GM19351 (cell line): ENCODE measurements around the gene AOX1.
"Not testable (repeated sequence)": the region's sequence is repeated elsewhere in the genome, so short reads cannot be mapped to it uniquely, and the experiment has no call there.

Source experiments
- ATAC-seq: cut with Tn5 transposase; IDR thresholded peaks from one replicate; pipeline ENCODE4 v1.9.1; 2021; ENCODE audit warnings: mild to moderate bottlenecking, moderate library complexity; ENCODE audit not compliant: unreplicated experiment

The AOX1 gene

DNA sequence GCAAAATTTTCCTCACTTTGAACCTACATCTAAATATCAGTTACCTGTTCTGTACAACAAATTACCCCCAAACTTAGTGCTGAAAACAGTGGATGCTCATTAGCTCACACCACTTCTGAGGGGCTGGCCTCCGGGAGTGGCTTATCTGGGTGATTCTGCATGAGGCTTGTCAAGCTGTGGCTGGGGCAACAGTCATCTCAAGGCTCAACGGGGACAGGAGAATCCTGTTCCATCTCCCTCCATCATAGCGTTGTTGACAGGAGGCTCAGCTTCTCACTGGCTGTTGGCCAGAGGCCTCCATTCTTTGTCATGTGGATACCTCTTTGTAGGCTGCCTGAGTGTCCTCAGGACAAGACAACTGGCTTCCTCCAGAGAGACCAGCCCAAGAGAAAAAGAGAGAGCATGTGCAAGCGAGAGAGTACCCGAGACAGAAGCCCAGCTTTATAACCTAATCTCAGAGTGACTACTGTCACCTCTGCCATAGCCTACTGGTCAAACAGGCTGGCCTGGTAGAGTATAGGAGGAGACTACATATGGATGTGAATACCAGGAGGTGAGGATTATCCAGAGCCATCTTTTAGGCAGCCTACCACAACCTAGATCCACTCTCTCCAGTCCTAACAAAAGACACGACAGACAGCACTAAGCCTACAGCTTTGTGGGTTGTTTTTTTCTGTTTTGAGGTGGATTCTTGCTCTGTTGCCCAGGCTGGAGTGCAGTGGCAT lies 79.1 kb downstream of the AOX1 start:
- ATAC-seq, result no peak

DNA sequence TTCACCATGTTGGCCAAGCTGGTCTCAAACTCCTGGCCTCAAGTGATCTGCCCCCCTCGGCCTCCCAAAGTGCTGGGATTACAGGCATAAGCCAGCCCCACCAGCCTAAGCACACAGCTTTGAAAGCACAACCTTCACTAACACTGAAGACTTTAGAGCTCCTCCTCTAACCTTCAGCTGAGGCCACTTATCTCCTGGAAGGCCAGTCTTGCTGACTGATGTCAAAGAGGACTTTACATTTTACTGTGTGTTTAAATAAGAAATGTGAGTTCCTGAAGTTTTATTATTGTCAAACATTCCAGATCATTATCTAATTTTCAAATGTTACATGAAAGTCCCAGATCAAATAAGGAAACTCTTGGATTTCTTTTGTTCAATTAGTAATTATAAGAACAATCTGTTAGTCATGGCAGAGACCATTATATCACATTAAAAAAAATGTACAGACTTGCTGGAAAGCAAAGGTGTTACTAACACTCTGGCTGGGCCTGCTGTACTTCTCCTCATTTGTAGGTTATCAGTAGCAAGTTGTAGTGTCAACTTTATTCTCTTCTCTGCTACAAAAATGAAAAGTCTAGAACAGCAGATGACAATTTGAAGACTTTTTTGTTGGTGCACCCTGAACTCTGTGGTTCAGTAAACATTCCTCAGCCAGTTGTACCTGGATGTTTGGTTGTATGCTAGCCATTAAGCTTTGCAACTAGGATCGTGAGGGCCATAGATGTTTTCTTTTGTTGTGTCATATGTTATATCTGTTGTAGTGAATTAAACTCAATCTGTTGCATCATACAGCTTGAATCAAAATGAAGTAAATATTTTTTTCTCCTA lies 80.0 kb downstream of the AOX1 start:
- no peak for ATAC-seq

DNA sequence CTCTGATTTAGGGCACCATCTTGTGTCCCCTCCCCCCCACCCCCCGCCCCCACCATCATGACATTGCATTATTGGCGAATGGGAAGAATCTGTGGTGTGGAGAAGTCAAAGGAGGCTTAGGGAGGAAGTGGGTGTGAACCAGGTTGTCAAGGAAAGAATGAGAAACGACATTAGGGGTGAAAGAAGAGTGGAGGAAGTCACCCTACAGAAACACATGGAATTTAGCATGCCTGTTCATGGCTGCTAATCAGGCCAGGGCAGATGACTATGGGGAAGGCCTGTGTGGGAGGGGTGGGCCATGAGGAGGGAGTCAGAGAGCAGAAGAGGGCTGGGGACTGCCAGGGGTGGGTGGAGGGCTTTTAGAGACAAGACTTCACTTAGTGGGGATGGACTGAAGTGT lies 81.6 kb downstream of the AOX1 start:
- ATAC-seq, result no peak

DNA sequence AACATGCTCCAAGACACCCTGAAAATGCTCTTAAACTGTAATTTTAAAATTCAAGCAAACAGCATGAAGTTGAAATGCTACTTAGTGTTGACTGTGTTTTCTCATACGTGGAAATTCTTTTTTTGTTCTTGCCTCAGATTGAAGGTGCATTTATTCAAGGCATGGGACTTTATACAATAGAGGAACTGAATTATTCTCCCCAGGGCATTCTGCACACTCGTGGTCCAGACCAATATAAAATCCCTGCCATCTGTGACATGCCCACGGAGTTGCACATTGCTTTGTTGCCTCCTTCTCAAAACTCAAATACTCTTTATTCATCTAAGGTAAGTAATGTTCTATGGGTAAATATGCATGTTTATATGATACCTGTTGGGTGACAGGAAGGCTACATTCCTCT lies 82.7 kb downstream of the AOX1 start:
- no peak for ATAC-seq

DNA sequence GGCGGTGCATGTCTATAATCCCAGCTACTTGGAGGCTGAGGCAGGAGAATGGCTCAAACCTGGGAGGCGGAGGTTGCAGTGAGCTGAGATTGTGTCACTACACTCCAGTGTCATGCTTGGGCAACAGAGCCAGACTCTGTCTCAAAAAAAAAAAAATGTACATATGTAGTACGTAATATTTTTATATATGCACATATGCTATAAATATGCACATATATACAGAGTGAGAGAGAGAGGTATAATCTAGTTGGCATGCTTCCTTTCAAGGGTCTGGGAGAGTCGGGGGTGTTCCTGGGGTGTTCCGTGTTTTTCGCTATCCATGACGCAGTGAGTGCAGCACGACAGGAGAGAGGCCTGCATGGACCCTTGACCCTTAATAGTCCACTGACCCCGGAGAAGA lies 83.5 kb downstream of the AOX1 start:
- ATAC-seq, result no peak

DNA sequence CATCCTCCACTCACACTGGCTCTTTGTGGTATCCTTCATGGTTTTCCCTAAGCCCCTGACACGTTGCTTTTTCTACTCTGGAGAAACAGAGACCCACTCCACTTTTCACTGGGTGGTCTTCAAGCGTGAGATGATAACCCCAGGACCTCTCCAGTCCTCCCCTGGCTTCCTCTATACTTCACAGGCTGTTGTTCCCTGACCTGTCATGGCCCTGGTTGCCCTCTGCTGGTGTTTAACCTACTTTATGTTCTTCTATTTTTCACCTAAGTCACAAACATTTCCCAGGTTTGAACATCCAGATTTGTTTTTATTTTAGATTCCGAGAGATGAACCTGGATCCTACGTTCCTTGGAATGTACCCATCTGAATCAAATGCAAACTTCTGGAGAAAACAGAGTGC lies 84.5 kb downstream of the AOX1 start:
- ATAC-seq, result no peak

DNA sequence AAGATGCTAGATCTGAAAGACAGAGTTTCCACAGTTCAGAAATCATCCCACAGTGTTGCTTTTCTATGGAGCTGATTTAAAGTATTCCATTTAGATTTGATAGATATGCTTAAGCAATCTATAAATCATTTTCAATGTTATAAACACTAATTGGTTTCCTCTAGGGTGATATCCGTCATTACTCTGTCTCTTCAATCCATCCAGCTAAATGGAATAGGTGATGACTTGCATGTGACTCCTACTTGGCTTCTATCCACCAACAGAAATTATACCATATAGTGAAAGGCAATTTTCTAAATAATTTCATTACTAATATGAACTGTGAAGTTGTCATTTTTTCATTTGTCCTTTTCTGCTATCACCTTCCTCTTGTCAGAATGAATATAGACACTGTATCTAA lies 84.9 kb downstream of the AOX1 start:
- no peak for ATAC-seq

DNA sequence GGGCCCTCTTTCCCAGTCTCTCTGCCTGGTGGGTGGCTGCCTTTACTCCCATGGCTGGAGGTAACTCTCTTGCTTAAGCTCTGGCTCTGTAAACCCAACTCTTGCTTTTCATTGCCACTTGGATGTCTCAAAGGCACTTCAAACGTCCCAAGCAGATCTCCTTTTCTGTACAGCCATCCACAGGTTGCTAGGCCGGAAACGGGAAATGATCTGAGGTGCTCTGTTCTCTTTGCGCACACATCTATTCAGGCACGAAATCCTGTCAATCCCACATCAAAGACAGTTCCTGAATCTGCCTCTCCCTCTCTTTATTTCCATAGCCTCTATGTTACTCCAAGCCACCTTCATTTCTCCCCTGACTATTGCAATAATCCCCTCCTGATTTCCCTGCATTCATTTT lies 87.4 kb downstream of the AOX1 start:
- ATAC-seq, result no peak

DNA sequence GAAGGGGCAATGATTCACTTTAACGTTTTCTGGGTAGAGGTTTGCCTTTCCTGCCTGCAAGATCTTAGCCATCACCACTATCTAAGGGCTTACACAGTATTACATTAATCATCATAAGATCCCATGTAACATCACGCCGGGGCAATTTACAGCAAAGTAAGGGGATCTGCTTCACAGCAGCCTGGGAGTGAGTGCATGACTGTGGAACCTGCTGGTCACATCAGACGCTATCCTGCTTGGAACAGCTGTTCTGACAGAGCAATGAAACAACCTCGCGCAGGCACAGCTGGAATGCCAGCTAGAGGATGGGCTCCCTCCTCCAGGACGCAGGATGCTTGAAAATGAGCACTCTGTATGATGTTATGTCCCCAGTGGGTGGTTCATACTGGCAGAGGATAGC lies 89.0 kb downstream of the AOX1 start:
- no peak for ATAC-seq

DNA sequence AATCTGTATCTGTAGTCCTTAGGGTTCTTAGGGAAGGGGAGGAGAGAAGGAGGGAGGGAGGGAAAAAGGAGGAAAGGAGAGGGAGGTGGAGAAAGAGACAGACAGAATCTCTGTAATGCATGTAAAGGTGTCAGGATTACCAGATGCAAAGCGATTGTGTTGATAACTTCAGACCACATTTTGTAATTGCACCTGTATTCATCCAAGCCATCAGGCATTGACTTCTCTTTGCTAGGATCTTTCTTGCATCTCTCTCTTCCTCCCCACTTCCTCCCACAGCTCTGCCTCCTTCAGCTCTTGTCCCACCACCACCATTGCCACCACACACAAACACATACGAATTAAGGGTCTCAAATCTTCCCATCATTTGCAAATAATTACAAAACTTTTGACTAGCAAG lies 91.4 kb downstream of the AOX1 start:
- ATAC-seq, result no peak

DNA sequence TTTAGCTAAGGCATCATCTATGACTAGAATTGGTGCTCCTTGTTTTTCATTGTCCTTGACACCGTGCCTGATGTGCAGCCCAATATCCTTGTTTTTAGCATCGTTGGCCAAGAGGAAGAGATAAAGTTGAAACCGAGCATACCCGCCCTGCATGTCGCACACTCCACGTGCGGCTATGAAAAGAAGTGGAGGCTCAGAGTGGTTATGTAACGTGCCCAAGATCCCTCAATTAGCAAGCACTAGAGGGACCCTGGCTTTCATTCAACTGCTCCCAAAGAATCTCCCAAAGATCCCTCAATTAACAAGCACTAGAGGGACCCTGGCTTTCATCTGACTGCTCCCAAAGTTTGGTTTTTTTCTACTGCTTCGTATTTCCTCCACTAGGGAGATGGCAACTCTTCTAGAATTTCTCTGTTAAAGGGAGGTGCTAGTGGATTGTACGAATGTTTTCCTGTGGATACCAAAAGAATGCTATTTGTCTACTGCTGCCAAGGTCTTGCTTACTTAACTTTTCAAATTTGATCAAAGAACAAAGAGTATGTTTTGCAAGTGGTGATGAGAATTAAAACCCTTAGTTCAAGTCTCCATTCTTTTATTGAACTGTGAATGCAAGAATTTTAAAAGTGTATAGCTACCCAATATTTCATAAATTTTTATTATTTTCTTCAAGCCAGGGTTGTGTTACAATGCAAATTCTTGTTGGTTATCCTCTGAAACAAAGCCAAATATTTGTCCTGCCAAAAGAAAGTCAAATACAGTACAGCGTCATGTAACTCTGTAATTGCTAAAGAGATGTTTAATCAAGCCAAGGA lies 92.1 kb downstream of the AOX1 start:
- no peak for ATAC-seq

DNA sequence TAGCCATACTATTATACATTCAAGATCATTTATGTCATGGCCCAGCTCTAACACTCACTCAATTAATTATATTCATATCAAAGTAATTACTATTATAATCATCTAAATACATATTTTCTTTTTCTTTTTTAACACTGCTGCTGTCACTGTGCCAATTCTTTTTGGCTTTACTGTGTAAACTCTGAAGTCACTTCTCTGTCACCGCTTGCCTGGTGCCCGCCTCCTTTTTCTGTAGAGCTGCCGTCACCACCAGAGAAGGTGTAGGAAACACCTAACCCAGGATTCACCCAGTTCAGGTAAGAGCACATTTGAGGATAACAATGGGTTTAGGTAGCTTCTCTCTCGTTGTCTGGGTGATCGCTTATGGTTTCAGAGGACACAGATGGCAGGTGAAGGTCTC lies 93.3 kb downstream of the AOX1 start:
- ATAC-seq, result no peak

DNA sequence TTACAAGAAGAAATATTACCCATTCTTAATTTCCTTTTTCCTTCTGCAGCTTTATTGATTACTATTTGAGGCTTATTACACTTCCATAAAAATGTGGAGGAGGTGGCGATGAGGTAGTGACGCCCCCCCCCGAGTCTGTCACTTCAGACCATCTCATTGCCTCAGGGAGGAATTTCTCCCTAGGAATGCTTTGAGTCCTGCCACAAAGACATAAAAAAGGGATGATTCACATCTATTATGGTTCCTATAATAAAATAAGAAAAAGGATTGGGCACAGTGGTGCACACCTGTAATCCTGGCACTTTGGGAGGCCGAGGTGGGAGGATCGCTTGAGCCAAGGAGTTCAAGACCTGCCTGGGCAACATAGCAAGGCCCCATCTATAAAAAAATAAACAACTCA lies 93.7 kb downstream of the AOX1 start:
- ATAC-seq, result no peak

DNA sequence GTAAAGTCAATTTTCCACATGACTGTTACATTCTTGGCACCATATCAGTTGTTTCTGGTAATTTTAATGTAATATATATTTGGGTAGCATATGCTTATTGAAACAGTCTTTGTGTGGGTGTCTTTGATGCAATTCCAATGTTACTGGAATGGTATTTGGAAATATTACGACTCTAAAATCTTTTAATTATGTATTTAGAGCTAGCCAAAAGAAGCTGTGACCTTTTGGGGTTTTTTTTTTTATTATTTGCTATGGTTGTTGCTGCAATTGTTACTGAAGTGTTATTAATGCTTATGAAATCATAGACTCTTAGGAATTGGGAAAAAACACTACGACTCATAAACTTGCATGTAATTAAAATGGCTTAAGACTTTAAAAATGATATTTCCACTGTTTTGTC lies 95.9 kb downstream of the AOX1 start:
- ATAC-seq, result no peak

DNA sequence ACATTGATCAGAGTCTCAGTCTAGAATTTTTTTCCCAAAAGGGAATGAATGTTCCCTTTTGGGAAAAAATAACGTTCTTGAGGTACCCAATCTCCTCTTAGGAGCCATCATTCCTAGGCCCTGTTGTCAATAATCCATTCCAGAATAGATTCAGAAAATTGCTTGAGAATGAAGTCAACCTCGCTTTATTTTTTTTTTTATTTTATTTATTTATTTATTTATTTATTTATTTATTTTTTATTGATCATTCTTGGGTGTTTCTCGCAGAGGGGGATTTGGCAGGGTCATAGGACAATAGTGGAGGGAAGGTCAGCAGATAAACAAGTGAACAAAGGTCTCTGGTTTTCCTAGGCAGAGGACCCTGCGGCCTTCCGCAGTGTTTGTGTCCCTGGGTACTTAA lies 96.6 kb downstream of the AOX1 start:
- not testable (repeated sequence) for ATAC-seq

DNA sequence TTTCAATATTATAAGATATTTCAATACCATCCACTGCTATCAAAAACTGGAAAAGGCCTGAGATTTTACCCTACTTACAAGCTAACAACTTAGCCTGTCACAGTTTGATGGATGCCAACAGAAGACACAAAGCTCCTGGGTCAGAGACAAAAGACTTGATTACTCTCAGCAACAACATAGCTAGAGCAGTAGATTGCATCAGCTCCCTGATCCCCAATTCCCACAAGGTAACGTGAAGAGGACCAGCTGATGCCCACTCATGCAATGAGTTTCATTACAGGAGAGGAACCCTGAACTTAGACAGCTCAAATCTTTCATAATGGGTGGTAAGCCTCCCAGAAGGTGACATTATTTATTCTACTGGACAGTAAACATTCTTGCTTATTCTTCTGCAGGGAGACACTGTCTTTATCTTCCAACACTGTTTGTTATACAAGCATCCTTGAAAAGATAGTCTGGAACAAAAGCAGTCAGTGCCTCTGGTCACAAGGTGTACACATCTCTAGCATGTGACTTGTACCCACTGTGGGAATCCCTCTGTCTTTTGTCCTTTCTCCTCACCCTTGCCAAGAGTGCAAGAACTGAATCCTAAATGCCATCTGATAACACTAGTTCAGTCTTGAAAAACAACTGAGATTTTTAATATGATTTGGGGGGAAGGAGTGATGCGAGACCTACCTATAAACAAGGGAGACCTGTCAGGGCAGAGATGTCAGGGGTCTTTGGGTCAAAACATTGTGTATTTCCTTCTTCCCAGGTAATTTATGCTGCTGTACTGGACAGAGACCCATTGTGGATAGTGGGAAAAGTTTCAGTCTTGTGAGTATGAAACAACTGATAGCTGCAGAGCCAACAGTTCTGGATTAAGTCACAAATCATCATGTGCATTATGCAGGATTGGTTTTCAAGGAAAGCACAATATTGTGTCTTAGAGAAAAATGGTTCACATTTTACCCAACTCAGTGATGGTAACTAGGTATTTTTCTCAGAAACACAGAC lies 102.4 kb downstream of the AOX1 start:
- no peak for ATAC-seq

DNA sequence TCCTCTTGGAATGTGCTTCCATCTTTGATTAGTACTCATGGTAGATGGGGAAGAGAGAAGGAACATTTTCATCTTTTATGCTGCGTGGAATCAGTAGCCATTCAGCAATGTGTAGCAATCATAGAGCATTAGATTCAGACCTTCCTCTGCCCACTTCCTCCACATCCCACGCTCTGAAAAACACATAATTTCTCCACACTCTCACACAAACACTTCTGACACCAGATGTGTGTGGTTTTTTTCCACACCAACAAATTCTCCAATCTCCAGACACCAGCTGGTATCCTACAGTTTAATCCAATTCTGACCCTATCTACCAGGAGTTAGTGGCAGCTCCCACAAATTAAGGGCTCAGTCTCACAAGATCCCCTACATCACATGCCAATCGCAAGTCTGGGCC lies 103.3 kb downstream of the AOX1 start:
- ATAC-seq, result no peak

DNA sequence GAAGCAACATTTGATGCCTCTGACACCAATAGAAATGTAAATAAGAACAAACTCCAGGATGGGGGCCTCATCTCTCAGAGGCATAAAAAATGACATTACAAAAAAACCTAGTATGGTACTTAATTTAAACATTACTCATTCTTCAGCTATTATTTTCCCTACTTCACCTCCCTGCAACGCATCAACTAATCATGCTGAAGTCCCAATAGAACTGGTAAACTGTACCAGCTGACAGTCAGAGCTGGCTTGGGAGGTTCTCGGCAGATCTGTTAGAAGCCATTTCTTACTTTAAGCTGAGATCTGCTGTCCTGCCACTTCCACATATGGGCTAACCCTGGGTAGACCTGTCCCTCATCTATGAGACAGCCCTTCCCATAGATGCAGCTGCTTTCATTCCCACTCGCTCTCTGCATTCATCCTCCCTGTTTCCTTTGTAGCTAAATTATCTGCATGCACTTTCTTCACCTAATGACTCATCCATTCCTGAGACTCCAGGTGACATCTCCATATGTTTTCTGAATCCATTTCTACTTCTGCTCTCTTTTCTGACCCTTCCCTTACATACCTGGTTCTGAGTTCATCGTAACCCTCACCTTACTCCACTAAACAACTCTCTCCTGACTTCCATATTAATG lies 108.1 kb downstream of the AOX1 start:
- ATAC-seq, result no peak

DNA sequence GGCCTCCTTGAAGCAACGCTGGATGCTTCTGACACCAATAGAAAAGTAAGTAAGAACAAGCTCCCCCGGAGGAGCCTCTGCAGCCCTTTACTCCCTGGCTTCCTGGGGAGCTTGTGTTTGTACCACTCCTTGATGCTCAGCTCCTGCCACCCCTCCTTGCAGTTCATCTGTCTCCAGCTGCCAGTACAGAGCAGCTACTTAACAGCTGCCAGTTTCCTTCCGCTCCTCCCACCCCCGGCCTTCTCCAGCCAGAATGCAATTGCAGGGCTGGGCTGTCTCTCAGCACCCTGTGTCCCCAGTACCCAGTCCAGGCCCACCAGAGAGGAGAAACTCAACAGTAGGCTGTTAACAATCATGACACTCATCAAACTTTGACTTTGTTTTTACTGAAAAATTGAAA lies 109.4 kb downstream of the AOX1 start:
- ATAC-seq, result no peak

DNA sequence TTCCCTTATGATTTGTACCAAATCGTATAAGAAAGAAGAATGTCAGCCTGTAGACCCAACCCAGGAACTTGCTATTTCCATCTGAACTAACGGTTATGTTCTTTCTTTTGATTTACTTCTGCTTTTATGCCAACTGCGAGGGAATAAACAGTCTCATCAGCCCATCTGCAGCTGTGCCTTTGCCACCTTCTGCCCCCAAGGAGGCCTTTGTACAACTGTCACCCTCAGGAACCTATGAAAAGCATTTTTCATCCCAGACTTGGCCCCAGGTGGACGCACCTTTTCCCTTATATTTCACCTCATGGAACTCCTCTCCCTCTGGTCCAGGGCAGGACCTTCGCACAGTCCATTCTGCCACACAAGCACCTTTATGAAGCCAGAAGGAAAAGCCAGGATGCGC lies 109.8 kb downstream of the AOX1 start:
- ATAC-seq, result no peak
